ENCODE data around the gene EVI2A. TPM values are rescaled to one million over a fixed set of nuclear protein-coding genes. Genes with fewer than 3 reads are reported as not detected.

EVI2A gene
- total and polyA plus RNA-seq, 2 experiments from 2014 or later: 1.3 TPM; not detected in 1

DNA sequence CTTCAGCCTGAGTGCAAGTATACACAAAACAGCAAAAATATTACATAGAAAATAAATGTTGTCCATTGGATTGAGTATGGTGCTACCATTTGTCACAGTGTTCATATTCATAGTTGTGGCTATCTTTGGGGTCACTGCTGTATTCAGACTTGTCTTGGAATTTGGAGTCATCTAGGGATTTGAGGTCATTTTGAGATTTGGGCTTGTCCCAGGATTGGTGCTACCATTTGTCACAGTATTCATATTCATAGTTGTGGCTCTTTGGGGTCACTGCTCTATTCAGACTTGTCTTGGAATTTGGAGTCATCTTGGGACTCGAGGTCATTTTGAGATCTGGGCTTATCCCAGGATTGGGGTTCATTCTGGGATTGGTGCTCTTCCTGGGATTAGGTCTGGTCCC, 49.2 kb downstream of the EVI2A start:
- H3K36me3 Mint-ChIP-seq (ENCODE audit: low read depth): peaks cover 13% of the 10 kb centered on the region; the same call in 2 of the 3 replicates
- Histone ChIP-seq H3F3A (replicated peaks; ENCODE audit: low read depth) (no peaks in the 10 kb centered on the region), H2AFZ (no peak overlapping the region), H3K79me2 (replicated peaks; ENCODE audit: insufficient read depth) (no peaks in the 10 kb centered on the region), H3K36me3 (ENCODE audit: insufficient read depth) (no peaks in the 10 kb centered on the region), H3K4me3 (no peak overlapping the region), H4K20me1 (replicated peaks; ENCODE audit: insufficient read depth) (no peaks in the 10 kb centered on the region), H3K9me2 (ENCODE audit: insufficient read depth) (no peaks in the 10 kb centered on the region), H3K27me3 (ENCODE audit: insufficient read depth) (no peaks in the 10 kb centered on the region), H3K4me1 (ENCODE audit: insufficient read depth) (0 out of 2 replicates have a peak, but pooled peaks cover 4% of the 10 kb centered on the region), H3K27ac (ENCODE audit: low read depth) (no peak overlapping the region), H3K4me2 (no peak overlapping the region)
- H3K27me3 Mint-ChIP-seq (ENCODE audit: insufficient read depth, low read depth, poor library complexity): peaks cover 2% of the 10 kb centered on the region
- TF ChIP-seq ZNF331 (CRISPR knock-in tag; IDR thresholded peaks at IDR 0.05; ENCODE audit: low read depth): no peak
- H3K4me1 Mint-ChIP-seq: peaks cover 9% of the 10 kb centered on the region; the same call in 2 of the 3 replicates
- DNase-seq (ENCODE audit: low spot score): no peak
- no peak for ATAC-seq
- no peak overlapping the region for H3K4me3 Mint-ChIP-seq
- H3K27ac Mint-ChIP-seq: no peak overlapping the region
- H3K9me3 Mint-ChIP-seq: no peaks in the 10 kb centered on the region

- Mint-ChIP-seq H3K4me3 (no peak overlapping the region), H3K36me3 (ENCODE audit: low read depth) (peaks cover 12% of the 10 kb centered on the region; the same call in 2 of the 3 replicates)
- TF ChIP-seq REST (IDR thresholded peaks at IDR 0.05; ENCODE audit: unreplicated experiment) (no peak), ZNF331 (CRISPR knock-in tag; IDR thresholded peaks at IDR 0.05; ENCODE audit: low read depth) (no peak), JUNB (IDR thresholded peaks at IDR 0.05; ENCODE audit: unreplicated experiment) (no peak), CTCF (conservative IDR thresholded peaks at IDR 0.05; ENCODE audit: low read depth in 2 of 2) (no peak), NANOG (IDR thresholded peaks at IDR 0.05; ENCODE audit: borderline replicate concordance) (no peak), STAT1 (IDR thresholded peaks at IDR 0.05; ENCODE audit: unreplicated experiment) (no peak), ZNF462 (CRISPR knock-in tag; IDR thresholded peaks at IDR 0.05) (no peak), EZH2 (IDR thresholded peaks at IDR 0.05; ENCODE audit: low read depth, unreplicated experiment) (no peak), EZH2phosphoT487 (IDR thresholded peaks at IDR 0.05; ENCODE audit: unreplicated experiment) (no peak)
Observed at GRCh38 chr17:31269578-31269983, 51.8 kb downstream of the EVI2A start.

More at GRCh38 chr17:31269578-31269983, 51.8 kb downstream of the EVI2A start:
- Histone ChIP-seq H3F3A (replicated peaks; ENCODE audit: low read depth) (no peaks in the 10 kb centered on the region), H3K27ac (ENCODE audit: low read depth) (peak overlapping the region; percentile 43; the same call in 1 of the 2 replicates), H2AFZ (no peak overlapping the region), H3K79me2 (replicated peaks; ENCODE audit: insufficient read depth) (no peaks in the 10 kb centered on the region), H3K36me3 (ENCODE audit: insufficient read depth) (no peaks in the 10 kb centered on the region), H3K27me3 (ENCODE audit: insufficient read depth) (no peaks in the 10 kb centered on the region), H3K4me1 (ENCODE audit: insufficient read depth) (0 out of 2 replicates have a peak, but pooled peaks cover 4% of the 10 kb centered on the region), H3K4me2 (0 out of 2 replicates have a peak overlapping the region, but pooled peaks have one; percentile 1), H3K9me2 (ENCODE audit: insufficient read depth) (no peaks in the 10 kb centered on the region), H4K20me1 (replicated peaks; ENCODE audit: insufficient read depth) (no peaks in the 10 kb centered on the region), H3K4me3 (no peak overlapping the region)
- Mint-ChIP-seq H3K27me3 (ENCODE audit: insufficient read depth, low read depth, poor library complexity) (peaks cover 2% of the 10 kb centered on the region), H3K9me3 (no peaks in the 10 kb centered on the region), H3K27ac (peak overlapping the region; percentile 89), H3K4me1 (peaks cover 9% of the 10 kb centered on the region; the same call in 2 of the 3 replicates)
- peak; percentile 79 for DNase-seq (ENCODE audit: low spot score)
- ATAC-seq: peak; percentile 95

Measured in GM23338 (cell line).